ENCODE data around the gene TLE5. TPM values are rescaled to one million over a fixed set of nuclear protein-coding genes. Genes with fewer than 3 reads are reported as not detected.

The TLE5 gene
- total RNA-seq, 4 donors from 2014 or later = 502 to 905 (median 558) TPM

DNA sequence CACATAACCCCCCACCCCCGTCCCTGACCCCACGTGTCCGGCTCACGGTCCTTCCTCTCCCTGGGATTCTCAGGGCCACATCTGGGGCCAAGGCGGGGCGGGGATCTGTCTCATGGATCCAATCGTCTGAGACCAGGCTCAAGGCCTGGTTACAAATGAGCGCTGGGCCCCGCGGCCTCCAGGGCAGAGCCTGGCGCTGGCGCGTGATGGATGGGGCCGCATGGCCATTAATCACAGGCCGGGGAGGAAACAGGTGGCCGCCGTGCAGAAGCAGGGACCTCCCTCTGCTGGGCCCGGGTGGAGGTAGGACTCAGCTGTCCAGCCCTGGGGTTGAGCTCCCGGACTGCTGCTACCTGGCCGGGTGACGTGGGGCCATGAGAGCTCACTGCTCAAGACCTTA lies 5.8 kb upstream of the TLE5 start:
- ATAC-seq = no peak
- no CpG with 5 or more reads among the region's 21 CpGs for WGBS, 2 donors (ENCODE audit: low coverage in 1 of 2)

DNA sequence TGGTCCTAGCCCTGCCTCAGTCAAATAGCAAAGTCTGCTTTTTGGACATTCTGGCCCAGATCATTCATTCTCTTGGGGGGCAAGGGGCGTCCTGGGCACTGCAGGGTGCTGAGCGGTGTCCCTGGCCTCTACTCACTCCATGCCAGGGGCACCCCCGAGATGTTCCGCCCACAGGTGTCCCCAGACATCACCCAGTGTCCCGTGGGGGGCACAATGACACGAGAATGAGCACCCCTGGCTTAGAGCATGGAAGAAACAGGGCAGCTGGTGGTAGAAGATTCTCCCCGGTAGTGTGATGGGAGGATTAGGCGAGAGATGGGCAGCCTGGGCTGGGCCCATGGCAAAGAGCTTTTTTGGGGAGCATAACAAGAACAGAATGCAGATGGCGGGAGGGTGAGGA lies 5.3 kb upstream of the TLE5 start:
- no peak overlapping the region for H3K4me3 ChIP-seq
- H3K27me3 ChIP-seq = no peaks in the 10 kb centered on the region
- no peak overlapping the region for H3K27ac ChIP-seq
- H3K4me1 ChIP-seq = peaks cover 0 to 12% (median 7%) of the 10 kb centered on the region in 3 donors
- no peaks in the 10 kb centered on the region for H3K9me3 ChIP-seq
- WGBS, 2 donors (ENCODE audit: low coverage in 1 of 2) = 87 to 93% methylated on average over 2 to 4 of the region's 9 CpGs
- no peak for ATAC-seq
- no peaks in the 10 kb centered on the region for H3K36me3 ChIP-seq
- TF ChIP-seq POLR2AphosphoS5 (IDR thresholded peaks at IDR 0.05) (no peak), EP300 (IDR thresholded peaks at IDR 0.05) (no peak), CTCF (IDR thresholded peaks at IDR 0.05) (no peak), POLR2A (IDR thresholded peaks at IDR 0.05) (no peak)

More for the DNA sequence above, 5.8 kb upstream of the TLE5 start:
- Histone ChIP-seq H3K27ac (no peak overlapping the region), H3K36me3 (no peaks in the 10 kb centered on the region), H3K27me3 (no peaks in the 10 kb centered on the region), H3K9me3 (no peaks in the 10 kb centered on the region), H3K4me1 (peaks cover 0 to 7% (median 3%) of the 10 kb centered on the region in 3 donors), H3K4me3 (no peak overlapping the region)
- TF ChIP-seq EP300 (IDR thresholded peaks at IDR 0.05) (no peak), CTCF (IDR thresholded peaks at IDR 0.05) (no peak), POLR2A (IDR thresholded peaks at IDR 0.05) (no peak), POLR2AphosphoS5 (IDR thresholded peaks at IDR 0.05) (no peak)

DNA sequence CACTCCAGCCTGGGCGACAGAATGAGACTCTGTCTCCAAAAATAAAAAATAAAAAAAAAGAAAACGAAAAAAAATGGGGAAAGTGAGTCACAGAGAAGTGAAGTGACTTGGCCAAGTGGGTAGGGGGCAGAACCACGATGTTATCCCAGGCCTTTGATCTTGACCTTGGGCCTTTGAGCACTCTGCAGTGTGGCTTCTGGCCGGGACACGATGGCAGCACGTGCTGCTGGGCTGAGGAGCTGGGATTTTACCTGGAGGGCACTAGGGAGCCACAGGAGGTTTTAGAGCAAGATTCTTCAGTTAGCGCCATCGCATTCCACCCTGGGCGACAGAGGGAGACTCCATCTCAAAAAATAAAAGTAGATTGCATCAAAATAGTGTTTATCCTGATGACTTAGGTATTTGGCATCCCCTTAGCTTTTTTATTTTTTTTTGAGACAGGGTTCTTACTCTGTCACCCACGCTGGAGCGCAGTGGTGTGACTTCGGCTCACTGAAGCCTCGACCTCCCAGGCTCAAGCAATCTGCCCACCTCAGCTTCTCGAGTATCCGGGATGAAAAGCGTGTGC lies 4.3 kb upstream of the TLE5 start:
- 78 to 94% methylated on average over 6 to 8 of the region's 16 CpGs for WGBS, 2 donors (ENCODE audit: low coverage in 1 of 2)
- no peak overlapping the region for H3K27ac ChIP-seq
- no peaks in the 10 kb centered on the region for H3K27me3 ChIP-seq
- ATAC-seq = no peak
- H3K36me3 ChIP-seq = no peaks in the 10 kb centered on the region
- H3K9me3 ChIP-seq = no peaks in the 10 kb centered on the region
- no peak overlapping the region for H3K4me3 ChIP-seq
- H3K4me1 ChIP-seq = peaks cover 0 to 13% (median 7%) of the 10 kb centered on the region in 3 donors
- no peak for TF ChIP-seq EP300 (IDR thresholded peaks at IDR 0.05)

DNA sequence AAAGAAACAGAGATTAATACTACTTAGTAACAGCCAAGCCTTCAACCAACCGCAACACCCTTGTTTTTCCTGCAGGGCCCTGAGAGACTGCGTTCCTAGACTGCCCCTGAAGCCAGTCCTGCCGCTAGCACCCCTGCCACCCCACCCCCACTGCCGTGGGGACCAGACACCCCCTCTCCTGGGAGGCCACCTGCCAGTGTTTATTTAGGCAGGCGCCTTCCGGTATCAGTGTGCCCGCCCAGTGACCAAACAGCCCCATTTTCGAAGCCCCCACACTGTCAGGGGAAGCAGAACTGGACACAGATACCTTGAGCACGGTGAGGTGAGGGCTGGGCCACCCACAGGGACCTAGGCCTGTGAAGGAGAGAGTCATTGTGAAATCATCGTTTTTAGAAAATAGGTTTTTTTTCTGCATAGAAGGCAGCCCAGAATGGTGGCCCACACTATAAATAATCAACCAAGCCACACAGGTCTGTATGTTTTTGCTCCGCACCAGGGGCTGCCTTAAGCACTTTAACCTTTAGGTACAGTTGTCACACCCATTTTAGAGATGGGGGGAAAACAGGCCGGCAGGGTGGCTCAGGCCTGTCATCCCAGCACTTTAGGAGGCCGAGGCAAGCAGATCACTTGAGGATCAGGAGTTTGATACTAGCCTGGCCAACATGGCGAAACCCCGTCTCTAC lies 3.5 kb upstream of the TLE5 start:
- 76 to 81% methylated on average over 3 to 10 of the region's 15 CpGs for WGBS, 2 donors (ENCODE audit: low coverage in 1 of 2)
- no peak overlapping the region for H3K27ac ChIP-seq
- H3K4me3 ChIP-seq = no peak overlapping the region
- H3K9me3 ChIP-seq = no peaks in the 10 kb centered on the region
- H3K27me3 ChIP-seq = no peaks in the 10 kb centered on the region
- no peak for ATAC-seq
- TF ChIP-seq POLR2AphosphoS5 (IDR thresholded peaks at IDR 0.05) = no peak
- no peak for TF ChIP-seq POLR2A (IDR thresholded peaks at IDR 0.05)
- no peak for TF ChIP-seq EP300 (IDR thresholded peaks at IDR 0.05)
- no peak for TF ChIP-seq CTCF (IDR thresholded peaks at IDR 0.05)
- H3K4me1 ChIP-seq = peaks cover 0 to 17% (median 7%) of the 10 kb centered on the region in 3 donors
- H3K36me3 ChIP-seq = no peaks in the 10 kb centered on the region

DNA sequence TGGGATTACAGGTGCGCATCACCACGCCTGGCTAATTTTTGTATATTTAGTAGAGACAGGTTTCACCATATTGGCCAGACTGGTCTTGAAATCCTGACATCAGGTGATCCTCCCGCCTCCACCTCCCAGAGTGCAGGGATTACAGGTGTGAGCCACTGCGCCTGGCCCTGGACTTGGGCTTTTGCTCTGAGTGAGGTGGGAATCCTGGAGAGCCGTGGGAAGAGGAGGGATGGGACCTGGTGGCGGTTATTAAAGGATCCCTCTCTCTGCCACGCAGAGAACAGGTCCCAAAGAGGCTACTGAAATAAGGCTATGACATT lies 1.7 kb upstream of the TLE5 start:
- H3K36me3 ChIP-seq = peaks cover 0 to 11% of the 10 kb centered on the region in 2 donors
- WGBS, 2 donors (ENCODE audit: low coverage in 1 of 2) = 100% methylated on average over 2 of the region's 7 CpGs; no CpG with 5 or more reads in 1 of the 2 donors
- H3K4me3 ChIP-seq = no peak overlapping the region
- H3K9me3 ChIP-seq = no peaks in the 10 kb centered on the region
- peaks cover 0 to 36% (median 7%) of the 10 kb centered on the region in 3 donors for H3K4me1 ChIP-seq
- no peak for TF ChIP-seq POLR2A (IDR thresholded peaks at IDR 0.05)
- no peak for TF ChIP-seq POLR2AphosphoS5 (IDR thresholded peaks at IDR 0.05)
- TF ChIP-seq EP300 (IDR thresholded peaks at IDR 0.05) = no peak
- TF ChIP-seq CTCF (IDR thresholded peaks at IDR 0.05) = no peak
- no peak for ATAC-seq
- H3K27ac ChIP-seq = peak overlapping the region in 3 of 4 donors; percentile 98 to 99 (median 98)
- H3K27me3 ChIP-seq = no peaks in the 10 kb centered on the region

Data from gastroesophageal sphincter (tissue), 4 donors.